GM21390 (cell line): ENCODE results near the gene STK36.

Source experiments
- ATAC-seq: cut with Tn5 transposase; IDR thresholded peaks from one replicate; pipeline ENCODE4 v1.9.1; 2021; ENCODE audit not compliant: unreplicated experiment

STK36 gene

DNA sequence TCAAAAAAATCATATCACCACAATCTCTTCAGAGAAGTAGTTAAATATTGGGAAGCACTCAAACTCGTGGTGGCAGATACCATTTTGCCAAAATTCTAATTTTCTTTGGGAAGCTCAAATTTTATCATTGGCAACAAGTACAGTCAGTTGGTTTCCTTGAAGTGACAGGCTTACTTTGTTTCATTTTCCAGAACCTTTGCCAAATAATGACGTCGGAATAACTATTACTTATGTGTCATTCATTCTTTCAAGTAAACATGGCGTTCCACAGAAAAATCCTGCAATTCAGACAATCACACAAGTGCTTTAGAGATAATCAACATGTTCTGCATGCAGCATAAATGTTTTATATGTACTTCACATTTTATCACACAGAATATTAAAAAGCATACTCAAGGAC lies 44.2 kb downstream of the STK36 start:
- ATAC-seq: no peak

DNA sequence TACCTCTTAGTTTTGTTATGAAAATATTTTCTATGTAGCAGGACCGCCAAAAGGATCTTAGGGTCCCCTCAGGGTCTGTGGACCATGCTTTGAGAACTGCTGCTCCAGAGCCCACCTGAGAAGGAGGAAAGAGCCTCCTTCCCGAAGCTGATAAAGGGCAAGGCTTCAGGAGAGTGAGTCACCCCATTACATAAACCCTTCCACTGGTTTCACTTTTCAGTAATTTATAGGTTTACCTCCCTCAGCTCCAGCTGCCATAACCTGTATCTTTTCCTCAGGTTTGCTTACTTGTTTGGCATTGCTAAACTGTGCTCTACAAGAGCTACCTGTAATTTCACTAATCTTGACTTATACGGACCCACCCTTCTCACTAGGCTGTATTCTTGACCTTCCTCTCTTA lies 45.4 kb downstream of the STK36 start:
- no peak for ATAC-seq

DNA sequence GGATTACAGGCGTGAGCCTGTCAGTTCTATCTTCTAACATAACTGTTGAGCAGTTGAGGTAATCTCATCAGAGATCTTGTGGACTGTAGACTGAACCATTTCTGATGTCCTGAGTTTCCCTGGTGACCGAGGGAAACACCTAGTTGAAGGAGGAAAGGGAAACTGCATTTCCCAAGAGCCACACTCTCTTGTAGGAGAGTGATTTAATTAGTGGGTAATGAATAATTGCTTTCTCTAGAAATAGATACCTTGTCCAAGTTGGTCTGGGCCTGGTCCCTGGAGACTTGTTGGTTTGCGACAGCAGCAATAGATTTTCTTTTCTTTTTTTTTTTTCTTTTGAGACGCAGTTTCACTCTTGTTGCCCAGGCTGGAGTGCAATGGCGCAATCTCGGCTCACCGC lies 46.2 kb downstream of the STK36 start:
- ATAC-seq: no peak

DNA sequence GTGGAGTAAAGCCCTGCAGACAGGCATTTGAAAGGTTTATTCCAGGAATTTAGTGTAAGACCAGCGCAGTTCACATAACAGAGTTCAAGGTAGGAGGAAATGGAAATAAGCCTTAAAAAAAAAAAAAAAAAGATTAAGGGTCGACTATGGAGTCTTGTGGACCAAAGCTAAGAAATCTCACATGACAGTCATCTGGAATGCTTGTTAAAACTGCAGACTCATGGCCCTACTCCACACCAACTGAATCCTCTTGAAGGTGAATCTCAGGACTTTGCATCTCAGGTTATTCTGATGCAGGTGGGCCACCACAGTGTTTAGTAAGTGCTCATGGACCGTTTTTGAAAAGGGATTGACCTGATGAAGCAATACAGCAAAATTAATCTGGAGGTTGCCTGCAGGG lies 47.6 kb downstream of the STK36 start:
- no peak for ATAC-seq

DNA sequence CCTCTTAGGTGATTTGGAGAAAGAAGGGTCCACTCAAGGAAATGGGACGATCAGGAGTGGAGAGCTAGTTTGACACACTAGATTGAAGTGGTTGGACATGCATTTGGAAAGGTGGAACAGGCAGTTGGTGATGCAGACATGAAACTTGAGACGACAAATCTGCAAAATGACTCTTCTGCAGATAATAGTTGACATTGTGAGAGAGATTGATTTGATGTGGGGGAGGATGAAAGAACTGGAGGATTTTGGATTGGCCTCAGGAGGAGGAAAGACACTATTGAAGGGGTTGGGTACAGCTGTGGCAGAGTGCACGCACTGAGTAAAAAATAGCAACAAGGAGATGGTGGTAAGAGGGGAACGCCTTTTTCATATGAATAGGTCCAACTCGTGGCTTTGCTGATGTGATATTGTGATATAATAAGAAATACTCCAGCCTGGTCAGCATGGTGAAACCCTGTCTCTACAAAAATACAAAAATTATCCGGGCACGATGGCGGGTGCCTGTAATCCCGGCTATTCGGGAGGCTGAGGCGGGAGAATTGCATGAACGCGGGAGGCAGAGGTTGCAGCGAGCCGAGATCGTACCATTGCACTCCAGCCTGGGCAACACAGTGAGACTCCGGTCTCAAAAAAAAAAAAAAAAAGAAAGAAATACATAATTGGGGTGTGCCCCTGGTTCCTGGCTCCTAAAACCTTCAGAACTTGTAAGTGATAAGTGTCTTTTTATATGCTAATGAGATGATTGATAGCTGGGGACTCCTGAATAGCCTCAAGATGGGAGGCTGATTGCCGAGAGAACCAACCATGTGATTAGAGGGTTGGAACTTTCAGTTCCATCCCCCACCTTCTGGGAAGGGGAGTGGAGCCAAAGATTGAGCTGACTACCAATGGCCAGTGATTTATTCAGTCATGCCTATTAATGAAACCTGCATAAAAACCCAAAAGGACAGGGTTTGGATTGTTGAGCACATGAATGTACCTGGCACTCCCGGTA lies 48.5 kb downstream of the STK36 start:
- no peak for ATAC-seq

DNA sequence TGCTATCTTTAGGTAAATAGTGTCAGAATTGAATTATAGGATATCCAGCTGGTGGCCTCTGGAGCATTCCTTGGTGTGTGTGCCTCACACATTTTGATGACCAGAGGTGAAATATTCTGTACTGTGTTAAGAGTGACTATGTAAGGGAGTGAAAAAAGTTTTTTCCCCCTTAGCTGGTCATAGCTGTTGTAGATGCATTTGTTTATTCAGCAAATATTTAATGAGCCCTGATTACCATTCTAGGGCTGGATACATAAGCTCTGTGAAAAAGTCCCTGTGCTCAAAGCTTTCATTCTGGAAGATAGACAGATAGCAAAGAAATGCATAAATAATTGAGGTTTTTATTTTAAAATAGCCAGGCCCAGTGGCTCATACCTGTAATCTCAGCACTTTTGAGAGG lies 49.6 kb downstream of the STK36 start:
- ATAC-seq: no peak

DNA sequence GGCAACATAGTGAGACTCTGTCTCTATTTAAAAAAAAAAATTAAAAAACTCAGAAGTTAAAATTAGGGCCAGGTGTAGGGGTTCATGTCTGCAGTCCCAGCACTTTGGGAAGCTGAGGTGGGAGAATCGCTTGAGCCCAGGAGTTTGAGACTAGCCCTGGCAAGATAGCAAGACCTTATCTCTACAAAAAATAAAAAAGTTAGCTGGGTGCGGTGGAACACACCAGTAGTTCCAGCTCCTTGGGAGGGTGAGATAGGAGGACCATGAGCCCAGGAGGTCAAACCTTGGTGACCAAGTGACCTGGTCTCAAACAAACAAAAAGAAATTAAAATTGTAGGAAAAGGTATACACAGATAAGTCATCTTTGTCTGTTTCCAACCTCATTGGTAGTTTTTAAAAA lies 50.0 kb downstream of the STK36 start:
- ATAC-seq: no peak

DNA sequence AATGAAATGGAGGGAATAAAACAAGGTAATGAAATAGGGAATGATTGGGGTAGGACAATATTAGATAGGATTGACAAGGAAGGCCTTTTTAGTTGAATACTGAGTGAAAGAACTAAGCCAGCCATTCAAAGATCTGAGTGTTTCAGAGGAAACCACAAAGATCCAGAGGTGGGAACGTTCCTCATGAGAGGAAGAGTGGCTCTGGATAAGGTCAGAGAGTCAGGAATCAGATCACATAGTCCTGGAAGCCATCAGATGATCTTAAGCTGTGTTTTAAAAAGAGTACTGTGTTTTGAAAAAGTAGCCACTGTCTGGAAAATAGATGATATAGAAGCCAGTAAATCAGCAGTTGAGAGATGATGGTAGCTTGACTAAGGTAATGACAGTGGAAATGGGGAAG lies 50.5 kb downstream of the STK36 start:
- no peak for ATAC-seq

DNA sequence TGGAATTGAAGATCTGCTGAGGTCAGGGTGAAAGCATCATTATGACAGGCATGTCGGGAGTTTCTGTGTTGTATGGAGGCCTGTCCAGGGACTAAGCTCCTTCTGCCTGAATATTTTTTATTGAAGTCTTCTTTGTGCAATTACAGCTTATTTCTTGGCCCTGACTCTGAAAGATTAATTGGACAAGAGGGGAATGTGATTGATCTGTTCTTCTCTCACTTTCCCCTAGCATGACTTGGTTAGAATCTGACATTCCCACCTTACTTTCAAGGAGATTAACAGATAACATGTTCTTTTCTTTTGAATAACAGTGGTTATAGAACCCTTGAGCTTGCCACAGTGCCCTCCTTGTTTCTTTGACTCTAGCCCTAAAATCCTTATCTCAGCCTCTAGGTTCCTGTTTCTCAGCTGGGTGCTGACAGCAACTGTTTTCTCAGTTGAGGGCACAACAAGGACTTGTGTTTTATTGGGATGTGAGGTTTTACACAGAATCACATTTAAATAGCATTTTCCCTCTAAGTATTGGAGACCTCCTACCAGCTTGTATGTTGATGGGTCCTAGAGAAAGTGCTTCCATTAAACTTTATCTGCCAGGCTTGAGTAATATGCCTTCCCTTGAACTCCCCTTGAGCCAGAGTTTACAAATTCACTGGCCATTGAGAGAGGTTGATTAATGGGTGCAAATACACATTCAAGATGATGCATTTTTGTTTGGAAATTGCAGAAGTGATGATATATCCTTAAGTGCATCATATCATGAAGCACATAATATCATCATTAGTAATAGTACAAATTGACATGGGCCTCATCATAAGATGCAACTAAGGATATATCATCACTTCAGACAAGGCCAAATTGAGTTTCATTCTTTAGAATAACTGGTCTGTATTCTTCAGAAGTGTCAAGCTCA lies 51.2 kb downstream of the STK36 start:
- no peak for ATAC-seq

DNA sequence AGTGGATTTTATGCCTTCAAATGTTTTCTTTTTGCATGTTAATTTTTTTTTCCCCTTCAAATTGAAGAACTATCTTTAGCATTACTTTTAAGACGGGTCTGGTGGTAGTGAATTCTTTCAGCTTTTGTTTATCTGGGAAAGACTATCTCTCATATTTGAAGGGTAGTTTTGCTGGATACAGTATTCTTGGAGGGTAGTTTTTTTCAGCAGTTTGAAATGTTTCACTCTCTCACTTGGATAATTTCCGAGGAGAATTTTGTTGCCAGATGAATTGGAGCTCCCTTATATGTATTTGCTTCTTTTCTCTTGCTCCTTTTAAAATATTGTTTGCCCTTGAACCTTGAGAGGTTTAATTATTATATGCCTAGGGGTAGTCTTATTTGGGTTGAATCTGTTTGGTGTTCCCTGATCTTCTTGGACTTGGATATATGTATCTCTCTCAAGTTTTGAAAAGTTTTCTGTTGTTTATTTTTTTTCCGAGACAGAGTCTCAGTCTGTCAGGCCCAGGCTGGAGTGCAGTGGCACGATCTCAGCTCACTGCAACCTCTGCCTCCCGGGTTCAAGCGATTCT lies 54.2 kb downstream of the STK36 start:
- ATAC-seq: no peak

DNA sequence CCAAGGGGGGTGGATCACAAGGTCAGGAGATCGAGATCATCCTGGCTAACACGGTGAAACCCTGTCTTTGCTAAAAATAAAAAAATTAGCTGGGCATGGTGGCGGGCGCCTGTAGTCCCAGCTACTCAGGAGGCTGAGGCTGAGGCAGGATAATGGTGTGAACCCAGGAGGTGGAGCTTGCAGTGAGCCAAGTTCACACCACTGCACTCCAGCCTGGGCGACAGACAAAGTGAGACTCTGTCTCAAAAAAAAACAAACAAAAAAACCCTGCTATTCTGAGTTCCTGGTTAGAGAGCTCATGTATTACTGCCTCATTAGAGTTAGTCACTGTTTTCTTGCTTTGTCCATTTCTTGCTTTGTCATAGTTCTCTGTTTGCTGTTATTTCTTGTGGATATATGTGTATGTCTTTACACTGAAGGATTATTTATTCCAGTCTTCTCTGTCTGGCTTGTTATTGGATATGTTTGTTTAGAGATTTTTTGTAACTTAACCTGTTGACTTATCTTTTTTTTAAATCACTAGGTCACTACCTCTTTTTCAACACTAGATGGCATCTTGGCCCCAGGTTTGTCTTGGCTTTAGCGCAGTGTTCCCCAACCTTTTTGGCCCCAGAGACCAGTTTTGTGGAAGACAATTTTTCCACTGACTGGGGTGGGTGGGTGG lies 55.7 kb downstream of the STK36 start:
- no peak for ATAC-seq

DNA sequence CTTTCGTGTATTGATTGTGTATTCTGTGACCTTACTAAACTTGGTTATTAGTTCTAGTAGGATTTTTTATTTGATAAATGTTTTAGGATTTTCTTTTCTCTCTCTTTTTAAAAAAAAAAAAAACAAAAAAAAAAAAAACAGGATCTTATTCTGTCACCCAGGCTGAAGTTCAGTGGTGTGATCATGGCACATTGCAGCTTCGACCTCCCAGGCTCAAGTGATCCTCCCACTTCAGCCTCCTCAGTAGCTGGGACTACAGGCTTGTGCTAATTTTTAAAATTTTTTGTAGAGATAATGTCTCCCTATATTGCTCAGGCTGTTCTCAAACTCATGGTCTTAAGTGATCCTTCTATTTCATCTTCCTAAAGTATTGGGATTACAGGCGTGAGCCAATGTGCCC lies 57.8 kb downstream of the STK36 start:
- no peak for ATAC-seq

DNA sequence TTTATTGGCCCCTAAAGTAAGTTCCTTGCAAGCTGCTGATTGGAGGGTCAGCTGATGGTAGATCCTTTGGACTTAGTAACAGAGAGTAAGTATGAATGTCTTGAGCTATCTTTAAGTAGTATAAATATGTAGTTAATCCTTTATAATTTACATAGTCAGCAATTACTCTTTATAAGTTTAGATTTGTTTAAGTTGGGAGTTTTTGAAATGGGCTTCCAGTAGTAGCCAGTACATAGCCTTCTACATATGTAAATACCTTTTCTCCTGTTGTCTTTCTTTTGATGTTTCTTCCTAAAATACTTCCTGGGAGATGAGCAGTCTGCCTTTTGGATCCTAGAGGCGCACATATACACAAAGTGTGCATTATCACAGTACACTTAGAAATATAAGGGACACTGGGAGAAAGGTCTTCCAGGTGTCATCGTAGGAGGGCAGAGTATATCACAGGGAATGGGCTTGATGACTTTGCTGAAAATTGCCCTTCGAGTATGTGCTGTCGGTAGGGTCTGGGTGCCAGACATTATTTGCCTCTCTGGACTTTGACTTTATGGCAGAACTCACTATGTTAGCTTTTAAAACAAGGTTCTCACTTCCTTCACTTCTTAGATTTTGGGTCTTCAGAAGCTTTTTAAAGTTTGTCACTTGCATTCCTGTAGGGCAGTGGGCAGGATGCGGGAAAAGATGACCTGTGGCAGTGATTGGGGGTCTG lies 60.3 kb downstream of the STK36 start:
- no peak for ATAC-seq

DNA sequence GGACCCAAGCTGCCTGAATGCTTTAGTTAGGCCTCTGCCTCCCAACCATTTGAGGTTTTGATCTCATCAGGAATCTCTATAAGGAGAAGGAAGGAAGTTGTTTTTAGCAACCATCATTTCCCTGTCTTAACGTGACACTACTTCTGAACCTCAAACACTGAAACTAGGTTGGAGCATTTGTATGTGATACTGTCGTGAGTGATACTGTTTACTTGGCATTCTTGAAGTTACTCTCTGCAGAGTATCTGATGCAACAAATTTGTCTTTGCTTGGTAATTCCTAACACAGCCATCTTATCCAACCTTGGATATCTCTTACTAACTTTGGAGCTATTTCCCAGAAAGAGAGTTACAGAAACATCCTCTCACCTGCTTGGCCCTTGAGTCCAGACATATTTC lies 60.9 kb downstream of the STK36 start:
- no peak for ATAC-seq

DNA sequence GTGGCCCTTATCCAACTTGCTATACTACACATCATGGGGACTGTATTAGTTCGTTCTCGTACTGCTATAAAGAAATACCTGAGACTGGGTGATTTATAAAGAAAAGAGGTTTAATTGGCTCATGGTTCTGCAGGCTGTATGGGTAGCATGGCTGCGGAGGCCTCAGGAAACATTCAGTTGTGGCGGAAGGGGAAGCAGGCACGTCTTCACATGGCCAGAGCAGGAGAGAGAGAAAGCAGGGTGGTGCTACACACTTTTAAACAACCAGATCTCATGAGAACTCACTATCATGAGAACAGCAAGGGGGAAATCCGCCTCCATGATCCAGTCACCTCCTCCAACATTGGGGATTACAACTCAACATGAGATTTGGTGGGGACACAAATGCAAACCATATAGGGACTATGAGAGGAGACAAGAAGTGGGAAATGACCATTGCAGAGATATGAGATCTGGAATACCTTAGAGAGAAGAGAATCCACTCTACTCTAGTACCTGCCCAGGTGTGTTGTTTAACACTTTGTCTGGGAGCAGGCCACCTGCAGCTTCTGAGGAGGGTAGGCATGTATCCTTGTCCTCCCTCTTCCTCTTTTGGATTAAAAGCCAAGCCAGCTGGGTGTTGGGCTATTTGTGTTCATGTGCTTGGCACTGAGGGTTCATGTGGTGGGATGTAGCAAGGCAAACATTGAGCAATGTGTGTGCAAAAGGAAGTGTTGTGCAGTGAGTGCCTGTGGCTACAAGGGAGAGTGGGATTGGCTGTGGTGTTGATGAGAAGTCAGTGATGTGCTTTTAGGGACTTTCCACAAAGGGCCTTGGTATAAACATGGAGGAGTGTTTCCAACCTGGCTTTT lies 61.5 kb downstream of the STK36 start:
- ATAC-seq: no peak

DNA sequence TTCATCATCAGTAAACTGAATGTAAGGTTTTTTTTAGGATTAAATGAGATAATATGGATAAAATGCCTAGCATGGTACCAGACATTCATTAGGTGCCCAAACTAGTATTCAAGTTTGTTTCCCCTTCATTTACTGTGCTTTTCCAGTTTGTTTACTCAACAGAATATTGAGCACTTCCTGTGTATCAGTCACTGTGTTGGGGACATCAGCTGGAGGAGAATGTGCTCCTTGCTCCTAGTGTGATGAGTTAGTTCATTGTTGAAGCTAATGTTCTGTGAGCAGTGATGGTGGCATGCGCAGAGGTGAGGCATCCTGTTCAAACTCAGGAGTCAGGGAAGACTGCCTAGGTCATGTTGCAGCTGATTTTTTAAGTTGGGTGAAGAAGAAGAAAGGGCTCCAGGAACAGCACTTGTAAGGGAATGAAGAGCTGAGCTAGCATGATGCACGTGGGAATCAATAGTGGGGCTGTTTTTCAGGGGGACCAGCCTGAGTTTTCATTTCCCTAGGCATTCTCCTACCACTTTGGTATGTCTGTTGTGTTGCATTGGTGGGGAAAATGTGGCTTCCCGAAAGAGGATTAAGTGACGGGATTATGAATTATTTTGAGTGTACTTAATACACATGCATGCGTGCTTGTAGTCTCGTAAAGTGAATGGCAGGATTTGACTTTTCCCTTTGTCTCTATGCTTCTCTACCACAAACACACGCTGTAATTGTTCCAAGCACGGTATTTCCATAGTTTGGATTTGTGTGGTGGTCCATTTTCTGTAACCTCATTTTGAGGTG lies 62.5 kb downstream of the STK36 start:
- no peak for ATAC-seq

DNA sequence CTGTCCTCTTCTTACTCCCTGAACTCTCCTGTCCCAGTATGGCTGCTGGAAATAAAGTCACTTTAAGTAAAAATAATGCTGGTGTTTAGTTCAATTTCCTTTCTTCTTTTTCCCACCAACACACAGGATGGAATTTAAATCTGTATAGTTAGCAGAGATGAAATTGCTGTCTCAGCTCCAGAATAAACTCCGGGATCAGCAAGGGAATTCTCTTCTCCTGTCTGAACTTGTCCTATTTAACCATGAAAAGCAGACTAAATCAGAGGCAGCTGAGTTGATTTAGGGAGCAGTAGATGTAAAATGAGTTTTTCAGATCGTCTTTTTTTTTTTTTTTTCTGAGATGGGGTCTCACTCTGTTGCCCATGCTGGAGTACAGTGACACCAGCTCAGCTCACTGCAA lies 64.6 kb downstream of the STK36 start:
- no peak for ATAC-seq

DNA sequence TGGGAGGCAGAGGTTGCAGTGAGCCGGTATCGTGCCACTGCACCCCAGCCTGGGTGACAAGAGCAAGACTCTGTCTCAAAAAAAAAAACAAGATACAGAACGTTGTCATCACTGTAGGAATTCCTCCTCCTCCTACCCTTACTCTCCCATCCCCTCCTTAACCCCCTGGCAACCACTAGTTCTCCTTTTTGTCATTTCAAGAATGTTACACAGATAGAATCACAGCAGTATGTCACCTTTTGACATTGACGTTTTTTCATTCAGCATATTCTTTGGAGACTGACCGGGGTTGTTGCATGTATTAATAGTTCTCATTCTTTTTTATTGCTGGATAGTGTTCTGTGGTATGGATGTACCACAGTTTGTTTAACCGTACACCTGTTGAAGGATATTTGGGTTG lies 71.2 kb downstream of the STK36 start:
- no peak for ATAC-seq

DNA sequence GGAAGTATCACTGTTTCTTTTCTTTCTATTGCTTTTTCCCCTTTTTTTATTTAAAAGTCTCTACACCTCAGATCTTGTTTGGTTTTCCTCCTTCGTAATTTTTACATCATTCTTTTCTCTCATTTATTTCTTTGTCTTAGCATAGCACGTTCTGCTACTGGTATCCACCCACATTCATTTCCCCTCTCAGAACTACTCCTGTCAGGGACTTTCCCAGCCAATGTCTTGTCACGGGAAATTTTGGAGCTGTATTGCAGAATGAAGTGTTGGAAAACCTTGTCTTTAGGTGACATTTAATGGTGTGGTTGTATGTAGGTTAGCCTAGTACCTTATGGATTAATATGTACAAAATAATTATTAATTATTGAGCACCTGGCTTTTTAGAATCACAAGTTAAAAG lies 72.7 kb downstream of the STK36 start:
- no peak for ATAC-seq
